IgD-negative memory B cell (primary cell): ENCODE results near the gene FNDC5. TPM values are rescaled to one million over a fixed set of nuclear protein-coding genes. Genes with fewer than 3 reads are reported as not detected.

Experiments
- polyA plus RNA-seq: library from polyadenylated mRNA; unstranded; fragments of 300-500 nt; fragmentation: Illumina TruSeq; gene quantifications from one replicate; pipeline ENCODE4 v1.2.3, GENCODE V29; 2021

The FNDC5 gene
- polyA plus RNA-seq, 1 donor from 2014 or later = not detected

Other genes starting within 250 kb of the FNDC5 start
- 78.1 TPM for gene ZBTB8OS, start 220.4 kb downstream of the FNDC5 start, polyA plus RNA-seq
- gene RBBP4, start 219.7 kb downstream of the FNDC5 start, polyA plus RNA-seq = 227 TPM
- not detected for gene SYNC, start 168.1 kb downstream of the FNDC5 start, polyA plus RNA-seq
- 41.8 TPM for gene YARS1, start 53.6 kb downstream of the FNDC5 start, polyA plus RNA-seq
- gene S100PBP, start 53.3 kb downstream of the FNDC5 start, polyA plus RNA-seq = 10.7 TPM
- not detected for gene HPCA, start 15.6 kb upstream of the FNDC5 start, polyA plus RNA-seq
- gene TMEM54, start 30.5 kb upstream of the FNDC5 start, polyA plus RNA-seq = not detected
- 2.6 TPM for gene RNF19B, start 93.9 kb upstream of the FNDC5 start, polyA plus RNA-seq
- gene AK2, start 166.0 kb upstream of the FNDC5 start, polyA plus RNA-seq = 112 TPM
- gene AZIN2, start 210.2 kb upstream of the FNDC5 start, polyA plus RNA-seq = 0.80 TPM